PC-9 (cell line): ENCODE measurements around the gene ING4.

Experiments used
- EZH2 ChIP-seq: fragments of 200-600 bp; sonication (generic); IDR thresholded peaks from 2 replicates; pipeline ENCODE4 v1.8.0; 2017; ENCODE audit warnings: antibody characterized with exemption, low read depth
- TF ChIP-seq, protein P1 (sequence below): fragments of 200-600 bp; sonication (generic); conservative IDR thresholded peaks from 2 replicates; pipeline ENCODE4 v1.6.1; 2017; ENCODE audit warnings: mixed run types, antibody characterized with exemption, mild to moderate bottlenecking, moderate library complexity

DNA sequence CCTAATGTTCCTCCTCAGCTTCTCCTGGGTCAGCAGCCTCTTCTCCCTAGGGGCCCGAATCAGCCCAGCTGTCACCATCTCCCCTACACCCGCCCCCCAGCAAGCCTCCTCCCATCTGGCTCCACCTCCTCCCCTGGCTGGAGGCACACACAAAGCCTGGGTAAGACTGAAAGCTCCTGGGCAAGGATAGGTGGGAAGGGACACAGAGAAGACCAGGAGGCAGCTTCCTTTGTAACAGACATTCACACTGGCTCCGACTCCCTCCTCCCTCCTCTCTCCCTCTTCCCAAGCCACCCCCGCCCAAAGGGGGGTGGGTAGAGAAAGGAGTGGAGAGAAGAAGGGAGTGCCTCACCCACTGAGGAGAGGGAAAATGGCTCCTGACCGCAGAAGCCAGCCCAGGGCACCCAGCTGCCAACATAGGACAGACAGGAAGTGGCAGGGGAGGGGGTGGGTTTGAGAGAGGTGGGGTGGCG lies 59.8 kb downstream of the ING4 start:
- TF ChIP-seq, protein P1, sequence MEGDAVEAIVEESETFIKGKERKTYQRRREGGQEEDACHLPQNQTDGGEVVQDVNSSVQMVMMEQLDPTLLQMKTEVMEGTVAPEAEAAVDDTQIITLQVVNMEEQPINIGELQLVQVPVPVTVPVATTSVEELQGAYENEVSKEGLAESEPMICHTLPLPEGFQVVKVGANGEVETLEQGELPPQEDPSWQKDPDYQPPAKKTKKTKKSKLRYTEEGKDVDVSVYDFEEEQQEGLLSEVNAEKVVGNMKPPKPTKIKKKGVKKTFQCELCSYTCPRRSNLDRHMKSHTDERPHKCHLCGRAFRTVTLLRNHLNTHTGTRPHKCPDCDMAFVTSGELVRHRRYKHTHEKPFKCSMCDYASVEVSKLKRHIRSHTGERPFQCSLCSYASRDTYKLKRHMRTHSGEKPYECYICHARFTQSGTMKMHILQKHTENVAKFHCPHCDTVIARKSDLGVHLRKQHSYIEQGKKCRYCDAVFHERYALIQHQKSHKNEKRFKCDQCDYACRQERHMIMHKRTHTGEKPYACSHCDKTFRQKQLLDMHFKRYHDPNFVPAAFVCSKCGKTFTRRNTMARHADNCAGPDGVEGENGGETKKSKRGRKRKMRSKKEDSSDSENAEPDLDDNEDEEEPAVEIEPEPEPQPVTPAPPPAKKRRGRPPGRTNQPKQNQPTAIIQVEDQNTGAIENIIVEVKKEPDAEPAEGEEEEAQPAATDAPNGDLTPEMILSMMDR = no peak
- TF ChIP-seq EZH2 = no peak
